BJ (cell line): Measurements from ENCODE around the gene SHQ1. TPM values are rescaled to one million over a fixed set of nuclear protein-coding genes. Genes with fewer than 3 reads are reported as not detected.

Source experiments
- CTCF ChIA-PET: fragments of 350-600 bp; formaldehyde crosslinking; extraction: SDS; loops from one replicate; lab custom pipeline; 2021; ENCODE audit warnings: antibody characterized with exemption, inconsistent platforms; lab: Yijun Ruan, JAX
- POLR2A ChIA-PET: fragments of 300-600 bp; sonication (Branson Sonifier 250); formaldehyde crosslinking; extraction: SDS; loops from one replicate; lab custom pipeline; 2021; ENCODE audit warnings: antibody characterized with exemption; lab: Charles Lee
- DNase-seq: peaks from one replicate; pipeline ENCODE4 v3.0.0-alpha.2; 2011; ENCODE audit warnings: low read depth
- H3K27me3 ChIP-seq: 2 replicates; pipeline ENCODE4 v1.6.0; 2011; ENCODE audit warnings: low read length; ENCODE audit not compliant: control insufficient read depth, insufficient read depth
- H3K36me3 ChIP-seq: 2 replicates; pipeline ENCODE4 v1.5.1; 2011; ENCODE audit warnings: low read length; ENCODE audit not compliant: control insufficient read depth, insufficient read depth
- H3K4me3 ChIP-seq: 2 replicates; pipeline ENCODE4 v1.5.1; 2011; ENCODE audit warnings: low read depth, mild to moderate bottlenecking, control low read depth, low read length
- CTCF ChIP-seq: IDR thresholded peaks from 2 replicates; pipeline ENCODE4 v1.5.1; 2011; ENCODE audit warnings: low read depth, mild to moderate bottlenecking, control low read depth, inconsistent platforms, low read length, moderate library complexity; ENCODE audit not compliant: insufficient read depth
- polyA plus RNA-seq: library from polyadenylated mRNA; depleted of rRNA; stranded (reverse); fragments of >200 nt; gene quantifications from 2 replicates; pipeline ENCODE4 v1.2.3, GENCODE V29; 2011

SHQ1 gene
- polyA plus RNA-seq, 1 experiment: 9.5 TPM

DNA sequence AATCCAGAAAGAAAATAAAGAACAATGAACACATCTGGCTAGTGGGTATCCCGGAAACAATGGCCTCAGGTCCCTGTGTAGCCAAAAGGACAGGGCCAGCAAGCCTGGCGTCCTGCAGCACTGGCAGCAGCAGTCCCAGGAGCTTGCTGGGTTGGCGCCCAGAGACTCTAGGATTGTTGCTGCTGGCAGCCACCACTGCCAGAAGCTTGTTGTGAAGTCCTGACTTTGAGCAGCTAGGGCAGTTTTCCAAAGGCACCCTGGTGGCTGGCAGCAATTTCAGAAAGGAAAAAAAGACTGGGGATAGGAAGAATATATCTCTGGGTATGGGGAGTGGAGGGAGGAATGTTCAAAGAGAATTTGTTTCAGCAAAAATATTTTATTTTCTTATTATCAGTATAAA lies 11.3 kb downstream of the SHQ1 start:
- H3K27me3 ChIP-seq: no peaks in the 10 kb centered on the region
- ChIA-PET CTCF (interaction anchor here (0.7 to 2.5 kb wide), 3 partner anchors 12 to 960 kb away, joined by 3 to 8 read pairs (median 3); partner anchors contain the start of gene SHQ1), POLR2A (no interaction called here)
- no peak for DNase-seq
- H3K36me3 ChIP-seq: peaks cover 3% of the 10 kb centered on the region
- TF ChIP-seq CTCF: no peak
- H3K4me3 ChIP-seq: no peak overlapping the region

DNA sequence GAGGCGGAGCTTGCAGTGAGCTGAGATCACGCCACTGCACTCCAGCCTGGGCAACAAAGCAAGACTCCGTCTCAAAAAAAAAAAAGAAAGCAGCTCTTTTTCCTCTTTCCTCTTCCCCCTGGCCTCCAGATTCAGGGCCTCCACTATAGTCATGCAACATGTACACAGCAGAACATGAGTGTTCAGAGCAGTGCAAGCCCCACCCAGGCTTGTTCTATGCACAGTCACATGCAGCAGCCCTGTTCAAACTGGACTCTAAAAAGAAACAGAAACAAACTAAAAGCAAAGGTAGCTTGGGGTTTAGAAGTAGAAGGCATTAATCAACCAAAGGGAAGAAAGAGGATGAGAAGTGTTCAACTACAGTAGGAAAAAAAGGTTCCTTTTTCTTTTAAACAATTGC lies 11.8 kb downstream of the SHQ1 start:
- no peak for TF ChIP-seq CTCF
- Histone ChIP-seq H3K4me3 (no peak overlapping the region), H3K27me3 (no peaks in the 10 kb centered on the region), H3K36me3 (peaks cover 3% of the 10 kb centered on the region)
- CTCF ChIA-PET: interaction anchor here (0.7 to 2.5 kb wide), 3 partner anchors 15 to 960 kb away, joined by 3 to 8 read pairs (median 3); no protein-coding TSS in a partner anchor
- POLR2A ChIA-PET: no interaction called here
- DNase-seq: no peak

DNA sequence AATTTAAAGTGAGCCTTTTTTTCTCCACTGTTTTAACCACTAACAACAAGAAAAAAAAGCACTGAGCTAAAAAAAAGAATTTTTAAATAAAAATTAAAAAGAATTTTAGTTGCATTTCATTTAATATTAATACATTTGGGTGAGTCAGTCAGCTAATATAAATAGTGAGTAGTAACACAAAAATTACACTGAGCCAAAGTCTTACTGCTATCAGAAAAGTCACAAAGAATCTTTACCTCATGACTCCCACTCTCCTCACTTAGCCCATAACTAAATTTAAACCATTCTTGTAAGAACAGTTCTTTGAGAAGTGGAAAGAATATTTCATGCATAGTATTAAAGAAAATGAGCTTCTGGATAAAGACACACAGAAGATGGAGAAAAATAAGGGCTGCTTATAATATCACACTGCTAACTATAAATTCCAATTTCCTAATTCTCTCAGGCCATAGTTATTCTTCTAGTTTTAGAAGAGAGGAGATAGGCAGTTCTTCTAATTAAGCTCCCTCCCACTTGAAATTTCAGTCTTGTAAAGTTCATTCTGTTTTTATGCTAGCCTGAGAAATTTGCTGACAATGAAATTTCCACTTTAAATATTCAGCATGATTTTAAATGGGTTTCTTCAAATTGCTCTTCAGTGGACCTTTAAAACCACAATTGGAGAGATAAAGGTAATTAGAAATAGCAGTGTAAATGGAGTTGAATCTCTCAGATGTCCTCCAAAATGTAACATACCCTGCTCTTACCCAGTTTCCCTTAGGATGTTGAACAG lies 17.6 kb downstream of the SHQ1 start:
- no peak overlapping the region for H3K4me3 ChIP-seq
- H3K27me3 ChIP-seq: no peaks in the 10 kb centered on the region
- ChIA-PET CTCF (interaction anchor here (0.6 to 1.4 kb wide), 5 partner anchors 9 to 1195 kb away, joined by 3 to 5 read pairs (median 3); no protein-coding TSS in a partner anchor), POLR2A (no interaction called here)
- TF ChIP-seq CTCF: no peak
- no peak for DNase-seq
- H3K36me3 ChIP-seq: peaks cover 1% of the 10 kb centered on the region

- no peak for DNase-seq
- no peak for TF ChIP-seq CTCF
- Histone ChIP-seq H3K4me3 (no peak overlapping the region), H3K27me3 (no peaks in the 10 kb centered on the region), H3K36me3 (no peaks in the 10 kb centered on the region)
- ChIA-PET CTCF (interaction anchor here (0.6 to 1.4 kb wide), 3 partner anchors 257 to 933 kb away, joined by 3 to 5 read pairs (median 4); no protein-coding TSS in a partner anchor), POLR2A (no interaction called here)
Measured at GRCh38 chr3:72829701-72830100, 18.5 kb downstream of the SHQ1 start.

- ChIA-PET POLR2A (no interaction called here), CTCF (interaction anchor here (0.5 to 5.9 kb wide), 19 partner anchors 9 to 1110 kb away, joined by 3 to 74 read pairs (median 4); no protein-coding TSS in a partner anchor)
- DNase-seq: no peak
Measured at GRCh38 chr3:72821161-72821781, 27.0 kb downstream of the SHQ1 start.

More at GRCh38 chr3:72821161-72821781, 27.0 kb downstream of the SHQ1 start:
- Histone ChIP-seq H3K27me3 (no peaks in the 10 kb centered on the region), H3K36me3 (peaks cover 2% of the 10 kb centered on the region; the same call in 1 of the 2 replicates), H3K4me3 (no peak overlapping the region)
- TF ChIP-seq CTCF: no peak
